SH-SY5Y (cell line): ENCODE data around the gene LRRC4C.

Experiments used
- GATA2 ChIP-seq: IDR thresholded peaks from 2 replicates; pipeline ENCODE4 v1.6.1; 2011; ENCODE audit warnings: mild to moderate bottlenecking, low read depth, low read length
- GATA3 ChIP-seq: IDR thresholded peaks from 2 replicates; pipeline ENCODE4 v1.6.1; 2011; ENCODE audit warnings: low read depth, mild to moderate bottlenecking, low read length, moderate library complexity

DNA sequence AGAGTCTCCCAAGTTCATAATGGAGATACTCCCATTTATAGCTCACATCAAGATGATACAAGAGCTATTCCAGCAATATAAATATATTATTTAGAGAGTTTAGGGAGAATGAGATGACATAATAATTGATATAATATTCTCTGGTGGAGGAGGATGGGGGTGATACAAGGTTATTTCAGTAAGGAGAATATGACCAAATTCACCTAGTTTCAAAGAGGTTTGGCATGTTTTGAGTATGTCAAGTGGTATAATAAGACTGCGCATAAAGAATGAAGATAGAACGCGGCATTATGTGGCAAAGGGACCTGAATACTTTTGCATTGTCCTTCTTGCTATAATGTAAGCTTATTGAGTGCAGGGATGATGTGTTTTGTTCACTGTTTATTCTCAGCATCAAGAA is 1283.5 kb downstream of the LRRC4C start:
- TF ChIP-seq GATA2 (no peak), GATA3 (no peak)
